Choroid plexus epithelial cell (primary cell): Measurements from ENCODE around the gene KCNK2.

Source experiments
- DNase-seq: peaks from one replicate; pipeline ENCODE4 v3.0.0-alpha.2; 2010; ENCODE audit warnings: low read depth
- H3K4me3 ChIP-seq: 2 replicates; pipeline ENCODE4 v1.5.1; 2011; ENCODE audit warnings: low read depth, mild to moderate bottlenecking, control low read depth, low read length, moderate library complexity
- CTCF ChIP-seq: conservative IDR thresholded peaks from 2 replicates; pipeline ENCODE4 v1.5.1; 2011; ENCODE audit warnings: low read depth, mild to moderate bottlenecking, control low read depth, inconsistent platforms, low read length, moderate library complexity

KCNK2 gene

GRCh38 chr1:215094381-215094780 is 11.8 kb downstream of the KCNK2 start:
- DNase-seq, result no peak
- TF ChIP-seq CTCF, result no peak
- no peak overlapping the region for H3K4me3 ChIP-seq

GRCh38 chr1:215095524-215095923 is 13.0 kb downstream of the KCNK2 start:
- DNase-seq, result no peak
- no peak overlapping the region for H3K4me3 ChIP-seq
- TF ChIP-seq CTCF, result no peak

GRCh38 chr1:215101511-215101910 is 19.0 kb downstream of the KCNK2 start:
- no peak for DNase-seq
- H3K4me3 ChIP-seq, result no peak overlapping the region
- no peak for TF ChIP-seq CTCF

- DNase-seq, result no peak
- no peak for TF ChIP-seq CTCF
These were observed 21.7 kb downstream of the KCNK2 start for GRCh38 chr1:215104283-215104682.

GRCh38 chr1:215106067-215106466 is 23.5 kb downstream of the KCNK2 start:
- no peak overlapping the region for H3K4me3 ChIP-seq
- no peak for TF ChIP-seq CTCF
- DNase-seq, result no peak

More at GRCh38 chr1:215104283-215104682, 21.7 kb downstream of the KCNK2 start:
- H3K4me3 ChIP-seq, result no peak overlapping the region

GRCh38 chr1:215109171-215109570 is 26.6 kb downstream of the KCNK2 start:
- no peak overlapping the region for H3K4me3 ChIP-seq
- no peak for TF ChIP-seq CTCF
- no peak for DNase-seq

- H3K4me3 ChIP-seq, result no peak overlapping the region
- DNase-seq, result no peak
- no peak for TF ChIP-seq CTCF
These were observed 29.4 kb downstream of the KCNK2 start for GRCh38 chr1:215111916-215112315.
